Measurements from ENCODE around the gene ULBP1.
"Not testable (repeated sequence)": the region's sequence is repeated elsewhere in the genome, so short reads cannot be mapped to it uniquely, and the experiment has no call there.

Gene ULBP1

GRCh38 chr6:149918151-149918905 is 45.4 kb upstream of the ULBP1 start:
- Histone ChIP-seq H3K4me2 (ENCODE audit: low read length) (no peak overlapping the region), H3K27ac (ENCODE audit: low read depth, low read length, poor library complexity, severe bottlenecking) (no peak overlapping the region), H3K9me3 (ENCODE audit: low read length) (no peaks in the 10 kb centered on the region), H3K27me3 (ENCODE audit: insufficient read depth, low read length) (no peaks in the 10 kb centered on the region), H4K20me1 (ENCODE audit: insufficient read depth, low read length) (no peaks in the 10 kb centered on the region), H3F3A (ENCODE audit: insufficient read depth, low read length) (no peaks in the 10 kb centered on the region), H3K79me2 (ENCODE audit: insufficient read depth, low read length) (no peaks in the 10 kb centered on the region), H3K4me1 (ENCODE audit: insufficient read depth, low read length, severe bottlenecking) (peaks cover 4% of the 10 kb centered on the region), H3K36me3 (ENCODE audit: insufficient read depth, low read length) (no peaks in the 10 kb centered on the region), H3K4me3 (ENCODE audit: low read depth, low read length, poor library complexity, severe bottlenecking) (no peak overlapping the region), H3K9me2 (ENCODE audit: low read depth, low read length) (no peaks in the 10 kb centered on the region), H3K9ac (ENCODE audit: low read length) (no peak overlapping the region), H2AFZ (ENCODE audit: low read length) (no peak overlapping the region)
- TF ChIP-seq CTCF (IDR thresholded peaks at IDR 0.05; ENCODE audit: low read length): no peak
- TF ChIP-seq EZH2 (IDR thresholded peaks at IDR 0.05; ENCODE audit: borderline replicate concordance, low read length): no peak

- not testable (repeated sequence) for H3K27ac ChIP-seq (ENCODE audit: low read depth, low read length, poor library complexity, severe bottlenecking); H3K9ac ChIP-seq (ENCODE audit: low read length); H3K9me3 ChIP-seq (ENCODE audit: low read length); H3K9me2 ChIP-seq (ENCODE audit: low read depth, low read length); H3K4me1 ChIP-seq (ENCODE audit: insufficient read depth, low read length, severe bottlenecking); H3K79me2 ChIP-seq (ENCODE audit: insufficient read depth, low read length); H4K20me1 ChIP-seq (ENCODE audit: insufficient read depth, low read length); H3K36me3 ChIP-seq (ENCODE audit: insufficient read depth, low read length); H3K4me2 ChIP-seq (ENCODE audit: low read length); H3K4me3 ChIP-seq (ENCODE audit: low read depth, low read length, poor library complexity, severe bottlenecking); H3K27me3 ChIP-seq (ENCODE audit: insufficient read depth, low read length); H2AFZ ChIP-seq (ENCODE audit: low read length); H3F3A ChIP-seq (ENCODE audit: insufficient read depth, low read length)
Measured at GRCh38 chr6:149919126-149919833, 44.5 kb upstream of the ULBP1 start.

GRCh38 chr6:149919834-149920225 is 43.9 kb upstream of the ULBP1 start:
- Histone ChIP-seq H2AFZ (ENCODE audit: low read length) (no peak overlapping the region), H4K20me1 (ENCODE audit: insufficient read depth, low read length) (no peaks in the 10 kb centered on the region), H3K4me2 (ENCODE audit: low read length) (no peak overlapping the region), H3K36me3 (ENCODE audit: insufficient read depth, low read length) (no peaks in the 10 kb centered on the region), H3K27me3 (ENCODE audit: insufficient read depth, low read length) (no peaks in the 10 kb centered on the region), H3K27ac (ENCODE audit: low read depth, low read length, poor library complexity, severe bottlenecking) (no peak overlapping the region), H3K9me3 (ENCODE audit: low read length) (no peaks in the 10 kb centered on the region), H3K4me3 (ENCODE audit: low read depth, low read length, poor library complexity, severe bottlenecking) (no peak overlapping the region), H3K4me1 (ENCODE audit: insufficient read depth, low read length, severe bottlenecking) (peaks cover 6% of the 10 kb centered on the region), H3F3A (ENCODE audit: insufficient read depth, low read length) (no peaks in the 10 kb centered on the region), H3K9me2 (ENCODE audit: low read depth, low read length) (no peaks in the 10 kb centered on the region), H3K79me2 (ENCODE audit: insufficient read depth, low read length) (no peaks in the 10 kb centered on the region), H3K9ac (ENCODE audit: low read length) (no peak overlapping the region)
- TF ChIP-seq CTCF (IDR thresholded peaks at IDR 0.05; ENCODE audit: low read length): no peak
- TF ChIP-seq EZH2 (IDR thresholded peaks at IDR 0.05; ENCODE audit: borderline replicate concordance, low read length): no peak

Measured in OCI-LY1 (cell line).